CD14-positive monocyte (primary cell): Measurements from ENCODE around the gene DCT. TPM values are rescaled to one million over a fixed set of nuclear protein-coding genes. Genes with fewer than 3 reads are reported as not detected.

Source experiments
- DNase-seq, 3 donors: peaks; one replicate each; pipeline ENCODE4 v3.0.0-alpha.2; 2011 to 2022
- H2AFZ ChIP-seq: 2 replicates; pipeline ENCODE4 v1.6.0; 2012; ENCODE audit warnings: mild to moderate bottlenecking, low read depth, low read length, inconsistent platforms; ENCODE audit not compliant: insufficient read depth, poor library complexity, severe bottlenecking
- H3K27ac ChIP-seq, 2 donors: 1 replicate in 1 of 2; 2 replicates in 1 of 2; pipeline ENCODE4 v1.5.1; 2012 to 2013; ENCODE audit warnings: low read length in 2 of 2, control low read depth in 1 of 2, inconsistent platforms in 1 of 2, low read depth in 1 of 2, mild to moderate bottlenecking in 1 of 2
- H3K27me3 ChIP-seq, 2 donors: one replicate each; pipeline versions ENCODE4 v1.6.0 to v1.6.1; 2011 to 2013; ENCODE audit warnings: low read length in 2 of 2; ENCODE audit not compliant: control insufficient read depth in 2 of 2, insufficient read depth in 2 of 2
- H3K36me3 ChIP-seq, 2 donors: replicated peaks in 1 of 2; 1 replicate in 1 of 2; 2 replicates in 1 of 2; pipeline versions ENCODE4 v1.5.1 to v1.6.1; 2012 to 2013; ENCODE audit warnings: low read length in 2 of 2, control low read depth in 1 of 2, inconsistent platforms in 1 of 2, mild to moderate bottlenecking in 1 of 2; ENCODE audit not compliant: insufficient read depth in 2 of 2, control insufficient read depth in 1 of 2
- H3K4me1 ChIP-seq, 2 donors: 1 replicate in 1 of 2; 2 replicates in 1 of 2; pipeline versions ENCODE4 v1.5.1 to v1.6.1; 2012 to 2013; ENCODE audit warnings: low read length in 2 of 2, control low read depth in 1 of 2, inconsistent platforms in 1 of 2, mild to moderate bottlenecking in 1 of 2, moderate library complexity in 1 of 2; ENCODE audit not compliant: insufficient read depth in 2 of 2, control insufficient read depth in 1 of 2
- H3K4me2 ChIP-seq: replicated peaks from 2 replicates; pipeline ENCODE3; 2012; ENCODE audit warnings: low read length, moderate library complexity, mild to moderate bottlenecking; ENCODE audit not compliant: poor library complexity, severe bottlenecking; ENCODE audit errors: extremely low read depth
- H3K4me3 ChIP-seq, 3 experiments: fragments of 200-600 bp in 1 of 3; sonication (generic) in 1 of 3; replicated peaks in 1 of 3; 1 replicate in 2 of 3; 2 replicates in 1 of 3; pipeline ENCODE4 v1.5.1; 2011 to 2013; ENCODE audit warnings: low read length in 3 of 3, mild to moderate bottlenecking in 3 of 3, control low read depth in 2 of 3, low read depth in 2 of 3, inconsistent platforms in 1 of 3, moderate library complexity in 1 of 3
- H3K79me2 ChIP-seq: 2 replicates; pipeline ENCODE4 v1.6.0; 2012; ENCODE audit warnings: mild to moderate bottlenecking, control low read depth, inconsistent platforms, low read length, moderate library complexity; ENCODE audit not compliant: insufficient read depth
- H3K9ac ChIP-seq: 2 replicates; pipeline ENCODE4 v1.6.0; 2017; ENCODE audit warnings: low read length, mild to moderate bottlenecking; ENCODE audit not compliant: insufficient read depth, poor library complexity, severe bottlenecking
- H3K9me3 ChIP-seq, 2 donors: replicated peaks in 1 of 2; 1 replicate in 1 of 2; 2 replicates in 1 of 2; pipeline versions ENCODE4 v1.5.1 to v1.6.1; 2012 to 2013; ENCODE audit warnings: low read length in 2 of 2, control low read depth in 1 of 2; ENCODE audit not compliant: control insufficient read depth in 1 of 2, insufficient read depth in 1 of 2
- H4K20me1 ChIP-seq: 2 replicates; pipeline ENCODE4 v1.6.0; 2012; ENCODE audit warnings: mild to moderate bottlenecking, low read length, control low read depth, moderate library complexity; ENCODE audit not compliant: insufficient read depth
- H3K27ac Mint-ChIP-seq, 7 donors: one replicate each; pipeline ENCODE4 v1.8.0; 2020; ENCODE audit warnings: mild to moderate bottlenecking in 7 of 7, mixed read lengths in 7 of 7, moderate library complexity in 6 of 7, inconsistent platforms in 2 of 7
- H3K27me3 Mint-ChIP-seq, 3 donors: one replicate each; pipeline ENCODE4 v1.8.0; 2021 to 2022; ENCODE audit warnings: low read depth in 3 of 3, mild to moderate bottlenecking in 3 of 3, mixed read lengths in 3 of 3, moderate library complexity in 3 of 3, inconsistent platforms in 1 of 3
- H3K36me3 Mint-ChIP-seq, 2 donors: one replicate each; pipeline ENCODE4 v1.8.0; 2020; ENCODE audit warnings: mixed read lengths in 2 of 2, inconsistent platforms in 1 of 2, mild to moderate bottlenecking in 1 of 2
- H3K4me1 Mint-ChIP-seq: one replicate; pipeline ENCODE4 v1.8.0; 2020; ENCODE audit warnings: mild to moderate bottlenecking, mixed read lengths
- H3K4me3 Mint-ChIP-seq, 2 donors: one replicate each; pipeline ENCODE4 v1.8.0; 2020; ENCODE audit warnings: mild to moderate bottlenecking in 2 of 2, mixed read lengths in 2 of 2, moderate library complexity in 1 of 2
- H3K9me3 Mint-ChIP-seq, 7 donors: one replicate each; pipeline ENCODE4 v1.8.0; 2020 to 2022; ENCODE audit warnings: mixed read lengths in 7 of 7, mild to moderate bottlenecking in 6 of 7, moderate library complexity in 6 of 7, inconsistent platforms in 2 of 7
- WGBS: methylation state at CpG from one replicate; pipeline ENCODE4 v1.1.5; 2013; ENCODE audit warnings: missing lambda C conversion rate; ENCODE audit not compliant: insufficient coverage; 5-methylcytosine and 5-hydroxymethylcytosine counted together
- intact Hi-C, 2 donors: fragments of 100-400 bp; cut with micrococcal nuclease; formaldehyde crosslinking; loops; one replicate each; pipeline versions ENCODE4 v1.15.0 to v1.15.1; 2023
- polyA plus RNA-seq, 3 donors: library from polyadenylated mRNA; depleted of rRNA in 1 of 3; unstranded in 2 of 3; stranded (reverse) in 1 of 3; fragments of 300-500 nt in 2 of 3; fragments of >200 nt in 1 of 3; fragmentation: Illumina TruSeq in 2 of 3; gene quantifications; 1 replicate in 2 of 3; 2 replicates in 1 of 3; pipeline ENCODE4 v1.2.3, GENCODE V29; 2012 to 2021
- TF ChIP-seq, protein P1 (sequence below): fragments of 200-600 bp; IDR thresholded peaks from one replicate; pipeline ENCODE4 v1.8.0; 2022; ENCODE audit warnings: antibody characterized with exemption, mild to moderate bottlenecking

Gene DCT
- polyA plus RNA-seq, 3 donors, result not detected

DNA sequence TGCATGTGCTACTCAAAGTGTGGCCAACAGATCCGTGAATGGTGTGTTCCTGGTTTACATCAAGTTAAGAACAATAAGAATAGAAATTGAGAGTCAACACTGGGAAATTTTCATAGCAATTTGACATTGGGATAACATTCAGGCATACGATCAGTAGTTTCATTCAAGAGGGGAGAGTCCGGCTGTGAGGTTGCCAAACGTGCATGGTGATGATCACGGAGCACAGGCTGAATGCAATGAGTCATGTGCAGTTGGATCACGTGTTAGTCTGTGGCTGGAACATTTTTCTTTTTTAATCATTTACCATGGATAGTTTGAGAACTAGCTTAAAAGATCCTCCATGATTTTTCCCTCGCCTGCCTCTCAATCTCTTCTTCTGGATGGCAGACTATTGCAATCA is 2.5 kb upstream of the DCT start:
- intact Hi-C loops, result no loop called here
- Histone ChIP-seq H3K9ac (no peak overlapping the region), H3K27ac (peak overlapping the region in 1 of 2 donors; percentile 85), H3K79me2 (no peaks in the 10 kb centered on the region), H3K36me3 (no peaks in the 10 kb centered on the region), H3K27me3 (no peaks in the 10 kb centered on the region), H3K4me2 (no peak overlapping the region), H3K4me1 (peaks cover 25 to 26% of the 10 kb centered on the region in 2 donors), H4K20me1 (no peaks in the 10 kb centered on the region), H3K9me3 (no peaks in the 10 kb centered on the region), H2AFZ (peak overlapping the region; percentile 8), H3K4me3 (no peak overlapping the region)
- TF ChIP-seq, protein P1, sequence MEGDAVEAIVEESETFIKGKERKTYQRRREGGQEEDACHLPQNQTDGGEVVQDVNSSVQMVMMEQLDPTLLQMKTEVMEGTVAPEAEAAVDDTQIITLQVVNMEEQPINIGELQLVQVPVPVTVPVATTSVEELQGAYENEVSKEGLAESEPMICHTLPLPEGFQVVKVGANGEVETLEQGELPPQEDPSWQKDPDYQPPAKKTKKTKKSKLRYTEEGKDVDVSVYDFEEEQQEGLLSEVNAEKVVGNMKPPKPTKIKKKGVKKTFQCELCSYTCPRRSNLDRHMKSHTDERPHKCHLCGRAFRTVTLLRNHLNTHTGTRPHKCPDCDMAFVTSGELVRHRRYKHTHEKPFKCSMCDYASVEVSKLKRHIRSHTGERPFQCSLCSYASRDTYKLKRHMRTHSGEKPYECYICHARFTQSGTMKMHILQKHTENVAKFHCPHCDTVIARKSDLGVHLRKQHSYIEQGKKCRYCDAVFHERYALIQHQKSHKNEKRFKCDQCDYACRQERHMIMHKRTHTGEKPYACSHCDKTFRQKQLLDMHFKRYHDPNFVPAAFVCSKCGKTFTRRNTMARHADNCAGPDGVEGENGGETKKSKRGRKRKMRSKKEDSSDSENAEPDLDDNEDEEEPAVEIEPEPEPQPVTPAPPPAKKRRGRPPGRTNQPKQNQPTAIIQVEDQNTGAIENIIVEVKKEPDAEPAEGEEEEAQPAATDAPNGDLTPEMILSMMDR, result no peak
- 83% methylated on average over 3 of the region's 7 CpGs for WGBS
- no peak overlapping the region for H3K4me3 Mint-ChIP-seq
- H3K9me3 Mint-ChIP-seq, result peaks cover 0 to 4% (median 2%) of the 10 kb centered on the region in 7 donors
- no peaks in the 10 kb centered on the region for H3K27me3 Mint-ChIP-seq
- peaks cover 32% of the 10 kb centered on the region for H3K4me1 Mint-ChIP-seq
- peak; percentile 27 to 59 (median 31) for DNase-seq
- H3K36me3 Mint-ChIP-seq, result peaks cover 0 to 5% of the 10 kb centered on the region in 2 donors
- peak overlapping the region in 5 of 7 donors; percentile 27 to 81 (median 68) for H3K27ac Mint-ChIP-seq

DNA sequence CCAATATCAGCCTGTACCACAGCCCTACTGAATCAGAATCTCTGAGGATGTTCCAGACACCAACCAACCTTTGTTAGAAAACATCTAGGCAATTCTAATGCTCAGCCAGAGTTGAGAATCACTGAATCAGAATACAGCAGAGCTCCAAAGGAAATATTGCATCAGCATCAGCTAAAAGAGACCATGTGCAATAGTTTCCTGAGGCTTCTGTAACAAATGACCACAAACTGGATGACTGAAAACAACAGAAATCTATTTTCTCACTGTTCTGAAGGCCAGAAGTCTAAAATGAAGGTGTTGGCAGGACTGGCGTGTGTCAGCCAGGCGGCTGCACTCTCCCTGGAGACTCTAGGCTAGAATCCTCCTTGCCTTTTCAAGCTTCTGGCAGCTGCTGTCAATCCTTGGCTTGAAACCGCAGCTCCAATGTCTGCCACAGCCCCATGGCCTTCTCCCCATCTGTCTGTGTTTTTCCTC is 1.2 kb upstream of the DCT start:
- TF ChIP-seq, protein P1, result no peak
- H3K27ac ChIP-seq, result peak overlapping the region; percentile 64 to 85
- Mint-ChIP-seq H3K36me3 (peaks cover 0 to 5% of the 10 kb centered on the region in 2 donors), H3K9me3 (peaks cover 0 to 4% (median 2%) of the 10 kb centered on the region in 7 donors), H3K4me1 (peaks cover 32% of the 10 kb centered on the region), H3K27ac (peak overlapping the region; percentile 62 to 90 (median 81)), H3K4me3 (peak overlapping the region in 1 of 2 donors; percentile 62), H3K27me3 (no peaks in the 10 kb centered on the region)
- H3K9ac ChIP-seq, result peak overlapping the region; percentile 7
- peak overlapping the region; percentile 72 for H2AFZ ChIP-seq
- no peaks in the 10 kb centered on the region for H3K79me2 ChIP-seq
- H3K27me3 ChIP-seq, result no peaks in the 10 kb centered on the region
- intact Hi-C loops, result no loop called here
- peak; percentile 40 to 48 (median 46) for DNase-seq
- no peaks in the 10 kb centered on the region for H3K36me3 ChIP-seq
- H3K4me2 ChIP-seq, result peak overlapping the region; percentile 48
- H3K9me3 ChIP-seq, result no peaks in the 10 kb centered on the region
- peaks cover 25 to 26% of the 10 kb centered on the region in 2 donors for H3K4me1 ChIP-seq
- H3K4me3 ChIP-seq, result peak overlapping the region in 1 of 3 experiments; percentile 15
- 0% methylated on average over 2 of the region's 3 CpGs for WGBS
- no peaks in the 10 kb centered on the region for H4K20me1 ChIP-seq
